NT2/D1 (cell line): ENCODE results near the gene MPPED1.

Experiments used
- SUZ12 ChIP-seq: IDR thresholded peaks from 2 replicates; pipeline ENCODE4 v1.6.1; 2011; ENCODE audit not compliant: insufficient read length, insufficient read depth; ENCODE audit errors: extremely low read depth
- YY1 ChIP-seq: IDR thresholded peaks from 2 replicates; pipeline ENCODE4 v1.6.1; 2011; ENCODE audit not compliant: insufficient read length, insufficient read depth
- ZNF274 ChIP-seq: IDR thresholded peaks from 2 replicates; pipeline ENCODE4 v1.6.1; 2011; ENCODE audit warnings: mild to moderate bottlenecking, low read depth, low read length

- TF ChIP-seq YY1 (no peak), ZNF274 (no peak), SUZ12 (no peak)
Measured at GRCh38 chr22:43390166-43390565, 21.6 kb upstream of the MPPED1 start.
